Measurements from ENCODE around the gene ITPRID2. TPM values are rescaled to one million over a fixed set of nuclear protein-coding genes. Genes with fewer than 3 reads are reported as not detected.
A peak's percentile ranks its signal among the peaks of the same experiment; 100 is the strongest.

Gene ITPRID2
- total RNA-seq, 2 donors from 2014 or later: 224 to 274 TPM

DNA sequence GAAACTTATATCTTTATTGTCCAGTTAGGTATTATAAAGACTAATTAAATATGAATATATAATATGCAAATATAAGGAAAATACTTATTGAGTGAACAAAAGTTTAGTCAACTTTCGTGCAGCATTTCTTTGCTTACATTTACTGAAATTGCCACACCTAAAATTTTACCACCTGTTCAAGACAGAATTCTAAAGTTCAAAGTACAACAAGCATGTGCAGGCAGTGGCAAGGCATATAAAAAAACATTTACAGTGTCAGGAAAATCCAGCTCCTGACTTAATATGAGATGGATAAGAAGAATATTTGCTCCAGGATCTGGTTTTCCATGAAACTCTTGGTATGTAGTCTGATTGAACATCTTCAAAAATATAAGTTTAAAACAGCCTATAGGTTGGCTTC, 4.8 kb downstream of the ITPRID2 start:
- intact Hi-C loops (cut with DNase I): loop anchor here (10.0 kb wide), 1 partner anchor 151 kb away; no protein-coding TSS in a partner anchor
- ATAC-seq: no peak
- Histone ChIP-seq H3K4me3 (peak overlapping the region in 1 of 2 donors; percentile 19), H3K27me3 (no peaks in the 10 kb centered on the region), H3K27ac (peak overlapping the region in 3 of 4 donors; percentile 67 to 100 (median 93)), H3K4me1 (peaks cover 36% of the 10 kb centered on the region), H3K36me3 (replicated peaks in 1 of 2; ENCODE audit: insufficient read depth in 1 of 2, low read depth in 2 of 2) (peaks cover 0 to 11% of the 10 kb centered on the region in 2 donors), H3K9me3 (no peaks in the 10 kb centered on the region)
- WGBS, 2 donors: 23 to 46% methylated on average over 1 of the region's 1 CpG
- TF ChIP-seq, protein P1, sequence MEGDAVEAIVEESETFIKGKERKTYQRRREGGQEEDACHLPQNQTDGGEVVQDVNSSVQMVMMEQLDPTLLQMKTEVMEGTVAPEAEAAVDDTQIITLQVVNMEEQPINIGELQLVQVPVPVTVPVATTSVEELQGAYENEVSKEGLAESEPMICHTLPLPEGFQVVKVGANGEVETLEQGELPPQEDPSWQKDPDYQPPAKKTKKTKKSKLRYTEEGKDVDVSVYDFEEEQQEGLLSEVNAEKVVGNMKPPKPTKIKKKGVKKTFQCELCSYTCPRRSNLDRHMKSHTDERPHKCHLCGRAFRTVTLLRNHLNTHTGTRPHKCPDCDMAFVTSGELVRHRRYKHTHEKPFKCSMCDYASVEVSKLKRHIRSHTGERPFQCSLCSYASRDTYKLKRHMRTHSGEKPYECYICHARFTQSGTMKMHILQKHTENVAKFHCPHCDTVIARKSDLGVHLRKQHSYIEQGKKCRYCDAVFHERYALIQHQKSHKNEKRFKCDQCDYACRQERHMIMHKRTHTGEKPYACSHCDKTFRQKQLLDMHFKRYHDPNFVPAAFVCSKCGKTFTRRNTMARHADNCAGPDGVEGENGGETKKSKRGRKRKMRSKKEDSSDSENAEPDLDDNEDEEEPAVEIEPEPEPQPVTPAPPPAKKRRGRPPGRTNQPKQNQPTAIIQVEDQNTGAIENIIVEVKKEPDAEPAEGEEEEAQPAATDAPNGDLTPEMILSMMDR (IDR thresholded peaks at IDR 0.05): no peak
- no peak for TF ChIP-seq POLR2A (IDR thresholded peaks at IDR 0.05)
- DNase-seq: no peak

DNA sequence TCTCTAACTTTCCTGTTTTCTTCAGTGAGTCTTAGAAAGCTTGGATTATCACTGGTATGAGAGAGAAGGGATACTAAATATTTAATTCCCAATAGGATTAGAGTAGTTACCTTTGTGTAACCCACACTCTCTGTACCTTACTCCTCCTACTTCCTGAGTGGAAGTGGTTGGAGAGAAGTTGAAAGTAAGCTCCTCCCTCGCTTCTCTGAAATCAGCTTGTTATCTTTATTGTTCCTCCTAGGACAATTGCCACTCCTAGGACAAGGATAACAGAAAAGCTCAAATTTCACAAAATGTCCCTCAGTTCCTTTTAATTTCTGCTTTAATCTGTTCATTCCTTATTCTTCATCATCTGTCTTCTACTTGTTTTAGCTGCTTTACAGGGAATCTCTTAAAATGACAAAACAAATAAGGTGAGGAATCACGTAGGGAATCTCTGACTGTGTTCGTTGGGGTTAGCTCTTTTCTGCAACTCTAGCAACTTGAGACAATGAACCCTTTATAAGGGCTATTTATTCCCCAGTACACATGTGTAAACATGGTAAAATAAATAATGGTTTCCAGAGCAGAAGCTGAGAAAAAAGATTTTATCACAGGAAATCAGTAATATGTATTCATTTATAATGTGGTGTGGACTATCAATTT, 8.6 kb downstream of the ITPRID2 start:
- intact Hi-C loops (cut with DNase I): no loop called here
- TF ChIP-seq, protein P1 (IDR thresholded peaks at IDR 0.05): no peak
- peak in 2 of 3 donors; percentile 7 to 8 for TF ChIP-seq POLR2A (IDR thresholded peaks at IDR 0.05)
- peaks cover 11 to 16% of the 10 kb centered on the region in 2 donors for H3K36me3 ChIP-seq (replicated peaks in 1 of 2; ENCODE audit: insufficient read depth in 1 of 2, low read depth in 2 of 2)
- peaks cover 68% of the 10 kb centered on the region for H3K4me1 ChIP-seq
- 16 to 26% methylated on average over 3 of the region's 3 CpGs for WGBS, 2 donors
- ATAC-seq (peak; percentile 41), DNase-seq (no peak)
- H3K4me3 ChIP-seq: no peak overlapping the region
- no peaks in the 10 kb centered on the region for H3K27me3 ChIP-seq
- H3K9me3 ChIP-seq: no peaks in the 10 kb centered on the region
- peak overlapping the region in 3 of 4 donors; percentile 52 to 100 (median 93) for H3K27ac ChIP-seq

DNA sequence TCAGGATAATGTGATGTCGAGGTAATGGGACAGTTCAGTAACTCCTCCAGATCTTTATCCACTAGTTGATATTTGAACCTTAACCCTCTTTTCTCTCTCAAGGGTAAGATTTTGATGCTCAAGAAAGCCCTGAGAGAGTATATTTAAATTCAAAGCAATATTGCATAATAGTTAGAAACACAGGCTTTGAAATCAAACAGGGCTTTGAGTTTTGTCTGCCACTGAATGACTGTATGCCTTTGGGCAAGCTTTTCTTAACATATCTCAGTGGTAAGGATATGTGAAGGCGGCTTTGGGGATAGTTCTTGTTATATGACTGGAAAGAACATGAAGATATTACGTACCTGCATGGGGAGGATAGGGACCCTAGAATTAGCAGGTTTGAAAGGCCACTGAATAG, 11.1 kb downstream of the ITPRID2 start:
- Histone ChIP-seq H3K9me3 (no peaks in the 10 kb centered on the region), H3K4me3 (no peak overlapping the region)
- 40% methylated on average over 3 of the region's 3 CpGs for WGBS, 2 donors

DNA sequence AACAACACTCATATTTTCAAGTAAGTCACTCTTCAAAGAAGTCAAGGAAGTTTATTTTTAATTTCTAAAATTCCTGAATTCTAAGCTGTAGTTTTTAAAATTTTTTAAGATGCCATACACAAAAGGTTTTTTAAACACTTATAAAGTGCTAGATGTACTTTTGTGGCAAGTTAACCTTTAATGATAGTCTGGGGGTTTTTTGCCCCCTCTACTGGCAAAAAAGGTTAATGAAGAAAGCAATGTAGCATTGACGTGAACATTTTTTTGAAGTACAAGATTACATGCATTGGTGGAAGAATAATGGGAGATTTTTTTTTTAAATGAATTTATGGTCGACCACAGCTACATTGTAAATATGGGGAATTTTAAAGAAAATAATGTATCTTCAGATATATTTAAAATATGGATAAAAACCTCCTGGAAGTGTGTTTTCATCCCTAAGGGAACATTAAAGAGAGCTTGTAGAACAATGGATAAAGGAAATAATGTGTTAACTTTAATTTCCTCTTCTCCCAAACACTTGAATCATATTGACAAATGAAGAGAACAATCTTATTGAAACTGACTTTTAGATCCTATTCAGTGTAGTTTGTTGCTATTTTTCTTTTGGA, 12.6 kb downstream of the ITPRID2 start:
- WGBS, 2 donors: 3 to 6% methylated on average over 2 of the region's 2 CpGs
- peaks cover 78% of the 10 kb centered on the region for H3K4me1 ChIP-seq
- no peak for TF ChIP-seq POLR2A (IDR thresholded peaks at IDR 0.05)
- TF ChIP-seq, protein P1 (IDR thresholded peaks at IDR 0.05): peak; percentile 14 to 69 (median 65)
- no peaks in the 10 kb centered on the region for H3K27me3 ChIP-seq
- H3K9me3 ChIP-seq: no peaks in the 10 kb centered on the region
- intact Hi-C loops (cut with DNase I): no loop called here
- H3K4me3 ChIP-seq: peak overlapping the region in 1 of 2 donors; percentile 16
- ATAC-seq (peak; percentile 57), DNase-seq (no peak)
- H3K27ac ChIP-seq: peak overlapping the region in 3 of 4 donors; percentile 47 to 100 (median 52)
- H3K36me3 ChIP-seq (replicated peaks in 1 of 2; ENCODE audit: insufficient read depth in 1 of 2, low read depth in 2 of 2): peaks cover 11 to 16% of the 10 kb centered on the region in 2 donors

More for the DNA sequence above, 11.1 kb downstream of the ITPRID2 start:
- H3K4me1 ChIP-seq: peaks cover 74% of the 10 kb centered on the region
- peak overlapping the region; percentile 28 to 100 (median 38) for H3K27ac ChIP-seq
- no peak for ATAC-seq
- H3K27me3 ChIP-seq: no peaks in the 10 kb centered on the region
- TF ChIP-seq, protein P1 (IDR thresholded peaks at IDR 0.05): no peak
- TF ChIP-seq POLR2A (IDR thresholded peaks at IDR 0.05): peak in 1 of 3 donors; percentile 15
- H3K36me3 ChIP-seq (replicated peaks in 1 of 2; ENCODE audit: insufficient read depth in 1 of 2, low read depth in 2 of 2): peaks cover 11 to 18% of the 10 kb centered on the region in 2 donors
- intact Hi-C loops (cut with DNase I): no loop called here
- DNase-seq: no peak

All from body of pancreas (tissue), 4 donors.